ENCODE data around the gene TAS2R14.

The TAS2R14 gene

DNA sequence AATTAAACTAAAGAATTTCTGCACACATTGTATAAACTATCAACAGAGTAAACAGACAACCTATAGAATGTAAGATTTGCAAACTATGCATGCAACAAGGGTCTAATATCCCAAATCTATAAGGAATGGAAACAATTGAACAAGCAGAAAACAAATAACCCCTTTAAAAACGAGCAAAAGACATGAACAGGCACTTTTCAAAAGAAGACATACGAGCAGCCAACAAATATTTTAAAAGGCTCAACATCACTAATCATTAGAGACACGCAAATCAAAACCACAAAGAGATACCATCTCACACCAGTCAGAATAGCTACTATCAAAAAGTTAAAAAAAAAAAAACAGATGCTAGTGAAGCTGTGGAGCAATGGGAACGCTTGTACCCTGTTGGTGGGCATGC lies 34.4 kb downstream of the TAS2R14 start:
- DNase-seq (ENCODE audit: low read depth) = no peak

DNA sequence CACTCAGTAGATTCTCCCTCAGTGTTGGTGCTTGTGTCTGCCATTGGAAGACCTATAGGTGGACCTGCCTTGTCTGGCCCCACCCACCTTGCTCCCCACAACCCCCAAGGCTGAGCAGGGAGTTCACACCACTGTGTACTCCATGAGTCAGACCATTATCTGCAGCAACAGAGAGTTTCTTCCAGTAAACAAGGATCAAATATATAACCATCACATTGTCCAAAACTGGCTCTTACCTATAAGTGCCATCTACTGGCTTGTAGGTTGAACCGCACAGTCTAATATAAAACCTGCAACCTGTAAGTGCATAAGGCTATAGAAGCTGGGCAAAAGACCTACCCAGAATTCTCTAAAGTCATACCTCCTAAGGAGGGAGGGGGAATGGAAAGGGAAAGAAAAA lies 37.6 kb downstream of the TAS2R14 start:
- DNase-seq (ENCODE audit: low read depth) = no peak

DNA sequence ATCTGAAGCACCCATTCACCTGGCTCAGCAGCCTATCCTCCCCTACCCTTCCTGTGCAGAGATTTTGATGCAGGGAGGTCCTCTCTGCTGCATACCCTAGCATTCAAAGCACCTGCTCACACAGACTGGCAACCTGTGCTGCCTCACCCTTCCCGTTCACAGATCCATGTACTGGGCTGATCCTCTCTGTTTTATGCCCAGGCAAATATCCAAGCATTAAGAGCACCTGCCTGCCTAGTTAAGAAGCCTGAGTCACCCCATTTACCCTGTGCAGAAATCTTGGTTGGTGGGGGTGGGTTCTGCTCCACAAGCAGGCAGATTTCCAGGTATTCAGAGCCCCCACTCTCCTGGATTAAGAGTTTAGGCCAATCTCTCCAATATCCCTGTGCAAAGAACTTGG lies 38.1 kb downstream of the TAS2R14 start:
- DNase-seq (ENCODE audit: low read depth) = no peak

DNA sequence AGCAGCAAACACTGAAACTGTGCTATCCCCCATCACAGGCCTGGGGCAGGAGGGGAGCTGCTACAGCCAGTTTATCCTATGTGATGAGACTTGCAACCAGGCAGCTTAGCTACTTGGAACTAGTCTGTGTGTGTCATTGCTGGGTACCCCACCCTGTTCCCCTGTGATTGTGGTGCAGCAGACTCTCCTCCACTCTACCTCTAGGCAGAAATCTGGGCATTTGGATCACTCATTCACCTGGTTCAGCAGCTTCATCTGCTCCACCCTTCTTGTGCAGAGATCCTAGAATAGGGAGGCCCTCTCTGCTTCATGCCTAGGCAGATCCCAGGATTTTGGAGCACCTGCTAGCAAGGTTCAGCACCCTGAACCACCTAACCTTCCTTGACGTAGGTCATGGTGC lies 38.5 kb downstream of the TAS2R14 start:
- DNase-seq (ENCODE audit: low read depth) = no peak

DNA sequence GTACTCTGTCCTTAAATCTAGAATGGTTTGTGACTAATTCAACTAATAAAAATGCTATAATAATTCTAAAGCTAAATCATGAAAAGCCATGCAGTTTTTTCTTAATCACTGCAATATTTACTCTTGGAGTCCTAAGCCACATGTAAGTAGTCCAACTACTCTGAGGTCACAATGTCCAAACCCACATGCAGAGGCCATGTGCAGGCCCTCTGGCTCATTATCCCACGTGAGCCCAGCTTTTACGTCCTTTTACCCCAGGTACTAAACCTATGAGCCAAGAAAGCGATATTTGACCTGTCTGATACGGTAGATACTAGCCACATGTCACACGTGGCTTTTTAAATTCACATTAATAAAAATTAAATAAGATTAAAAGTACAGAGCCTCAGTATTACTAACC lies 42.2 kb downstream of the TAS2R14 start:
- DNase-seq (ENCODE audit: low read depth) = no peak

DNA sequence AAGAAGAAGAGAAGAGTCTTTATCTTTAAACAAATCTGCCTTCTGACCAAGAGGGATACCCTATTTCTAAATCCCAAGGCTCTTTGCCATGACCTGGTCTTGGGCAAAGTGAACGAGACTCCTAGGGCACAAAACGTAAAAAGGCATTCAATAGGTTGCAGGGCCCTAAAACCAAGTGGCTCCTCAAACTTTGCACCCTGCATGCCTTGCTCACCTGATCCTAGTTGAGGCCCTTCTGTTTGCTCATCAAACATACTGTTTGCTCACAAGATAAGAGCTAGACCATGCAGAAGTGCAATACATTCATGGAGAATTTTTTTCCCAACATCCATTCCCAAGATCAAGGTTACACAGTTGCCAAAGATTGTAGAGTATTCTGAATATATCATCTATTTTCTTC lies 47.1 kb downstream of the TAS2R14 start:
- DNase-seq (ENCODE audit: low read depth) = no peak

DNA sequence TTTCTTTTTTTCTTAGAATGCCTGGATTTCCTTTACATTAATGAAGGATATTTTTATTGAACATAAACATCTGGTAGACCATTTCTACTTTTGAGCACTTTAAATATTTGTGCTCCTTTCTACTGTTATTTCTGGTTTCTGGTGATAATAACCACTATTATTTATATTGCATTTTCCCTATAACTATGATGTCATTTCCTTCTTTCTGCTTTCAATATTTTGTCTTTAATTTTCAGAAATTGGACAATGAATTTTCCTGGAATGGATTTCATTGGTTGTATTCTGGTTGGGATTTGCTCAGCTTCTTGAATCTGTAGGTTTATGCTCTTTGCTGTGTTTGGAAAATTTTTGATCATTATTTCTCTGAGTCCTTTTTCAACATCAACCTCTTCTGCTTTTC lies 49.8 kb downstream of the TAS2R14 start:
- DNase-seq (ENCODE audit: low read depth) = no peak
